GM23248 (cell line): ENCODE results near the gene COL6A1. TPM values are rescaled to one million over a fixed set of nuclear protein-coding genes. Genes with fewer than 3 reads are reported as not detected.

Source experiments
- DNase-seq: peaks from one replicate; pipeline ENCODE4 v3.0.0-alpha.2; 2015
- H2AFZ ChIP-seq: fragments of 200-600 bp; sonication (generic); 2 replicates; pipeline ENCODE4 v1.6.1; 2016; ENCODE audit warnings: antibody characterized with exemption
- H3F3A ChIP-seq: fragments of 200-600 bp; sonication (generic); 2 replicates; pipeline ENCODE4 v1.6.1; 2016; ENCODE audit warnings: mild to moderate bottlenecking, antibody characterized with exemption, mixed run types; ENCODE audit not compliant: insufficient read depth
- H3K27ac ChIP-seq: fragments of 200-600 bp; sonication (generic); 2 replicates; pipeline ENCODE4 v1.5.1; 2016; ENCODE audit warnings: mild to moderate bottlenecking
- H3K27me3 ChIP-seq: fragments of 200-600 bp; sonication (generic); replicated peaks from 2 replicates; pipeline ENCODE4 v1.6.1; 2016; ENCODE audit warnings: mild to moderate bottlenecking; ENCODE audit not compliant: insufficient read depth
- H3K36me3 ChIP-seq: fragments of 200-600 bp; sonication (generic); 2 replicates; pipeline ENCODE4 v1.6.1; 2016; ENCODE audit warnings: low read depth, mild to moderate bottlenecking
- H3K4me1 ChIP-seq: fragments of 200-600 bp; sonication (generic); 2 replicates; pipeline ENCODE4 v1.6.1; 2016; ENCODE audit warnings: mild to moderate bottlenecking; ENCODE audit not compliant: insufficient read depth
- H3K4me2 ChIP-seq: fragments of 200-600 bp; sonication (generic); one replicate; pipeline ENCODE4 v1.6.1; 2016; ENCODE audit warnings: mild to moderate bottlenecking; ENCODE audit not compliant: unreplicated experiment
- H3K4me3 ChIP-seq: fragments of 200-600 bp; sonication (generic); 2 replicates; pipeline ENCODE4 v1.5.1; 2016; ENCODE audit warnings: mild to moderate bottlenecking
- H3K79me2 ChIP-seq: fragments of 200-600 bp; sonication (generic); 2 replicates; pipeline ENCODE4 v1.6.1; 2016; ENCODE audit warnings: mild to moderate bottlenecking; ENCODE audit not compliant: insufficient read depth
- H3K9ac ChIP-seq: fragments of 200-600 bp; sonication (generic); 2 replicates; pipeline ENCODE4 v1.6.1; 2016; ENCODE audit warnings: mild to moderate bottlenecking
- H3K9me2 ChIP-seq: fragments of 200-600 bp; sonication (generic); 2 replicates; pipeline ENCODE4 v1.6.1; 2016; ENCODE audit warnings: mixed run types, mild to moderate bottlenecking, moderate library complexity; ENCODE audit not compliant: insufficient read depth
- H3K9me3 ChIP-seq: fragments of 200-600 bp; sonication (generic); one replicate; pipeline ENCODE4 v1.6.1; 2017; ENCODE audit warnings: low read depth
- H4K20me1 ChIP-seq: fragments of 200-600 bp; sonication (generic); 2 replicates; pipeline ENCODE4 v1.6.0; 2016; ENCODE audit not compliant: insufficient read depth
- EZH2 ChIP-seq: fragments of 200-600 bp; sonication (generic); IDR thresholded peaks from 2 replicates; pipeline ENCODE4 v1.6.1; 2018; ENCODE audit warnings: antibody characterized with exemption, mild to moderate bottlenecking; ENCODE audit not compliant: insufficient read depth, poor library complexity, severe bottlenecking
- EZH2phosphoT487 ChIP-seq: fragments of 200-600 bp; sonication (generic); IDR thresholded peaks from 2 replicates; pipeline ENCODE4 v1.6.1; 2018; ENCODE audit warnings: antibody characterized with exemption, moderate library complexity, mild to moderate bottlenecking, low read depth; ENCODE audit not compliant: insufficient read depth
- WGBS, 2 experiments: methylation state at CpG; one replicate each; pipeline ENCODE4 v1.1.6; 2015 to 2017; ENCODE audit warnings: low lambda C conversion rate in 2 of 2, low coverage in 1 of 2; ENCODE audit errors: missing lambda C conversion rate in 2 of 2; 5-methylcytosine and 5-hydroxymethylcytosine counted together
- in situ Hi-C: fragments of 300-500 bp; cut with MboI; formaldehyde crosslinking; loops from 2 replicates; pipeline ENCODE4 v1.15.0; 2020
- polyA plus RNA-seq: library from polyadenylated mRNA; unstranded; fragments of >200 nt; fragmentation: Nextera tagmentation; extraction: Ambion mirVana; gene quantifications from 2 replicates; pipeline ENCODE4 v1.2.1, GENCODE V29; 2016
- total RNA-seq: library from RNA; depleted of rRNA; stranded (reverse); fragments of >200 nt; shearing (Covaris generic); gene quantifications from 2 replicates; pipeline ENCODE4 v1.2.3, GENCODE V29; 2014

Gene COL6A1
- total and polyA plus RNA-seq, 2 experiments from 2014 or later: 685 to 1,783 TPM

DNA sequence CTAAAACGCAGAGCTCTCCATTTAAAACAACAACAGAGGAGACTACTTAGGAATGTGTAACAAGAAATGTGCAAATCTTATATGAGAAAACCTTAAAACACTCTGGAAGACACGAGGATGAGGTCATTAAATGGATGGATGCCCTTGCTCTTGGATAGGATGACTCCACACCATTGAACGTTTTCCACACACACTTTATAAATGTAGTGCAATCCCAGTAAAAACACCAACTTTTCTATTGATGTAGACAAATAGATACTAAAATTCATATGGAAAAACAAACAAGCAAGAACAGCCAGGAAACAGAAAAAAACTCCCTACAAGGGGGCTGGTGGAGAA is 18.4 kb upstream of the COL6A1 start:
- no peaks in the 10 kb centered on the region for H3K36me3 ChIP-seq
- 7 to 14% methylated on average over 3 of the region's 3 CpGs for WGBS, 2 experiments
- H3K27ac ChIP-seq: no peak overlapping the region
- H3K9me3 ChIP-seq: no peaks in the 10 kb centered on the region
- peak; percentile 60 for DNase-seq
- peaks cover 25% of the 10 kb centered on the region for H3F3A ChIP-seq
- no peak overlapping the region for H3K4me3 ChIP-seq
- H3K4me2 ChIP-seq: no peak overlapping the region
- no peaks in the 10 kb centered on the region for H3K27me3 ChIP-seq
- no peak for TF ChIP-seq EZH2
- TF ChIP-seq EZH2phosphoT487: no peak
- peaks cover 13% of the 10 kb centered on the region for H3K4me1 ChIP-seq
- H3K9ac ChIP-seq: no peak overlapping the region
- no peaks in the 10 kb centered on the region for H3K9me2 ChIP-seq
- H3K79me2 ChIP-seq: no peaks in the 10 kb centered on the region
- in situ Hi-C loops: no loop called here
- H2AFZ ChIP-seq: no peak overlapping the region
- no peaks in the 10 kb centered on the region for H4K20me1 ChIP-seq

DNA sequence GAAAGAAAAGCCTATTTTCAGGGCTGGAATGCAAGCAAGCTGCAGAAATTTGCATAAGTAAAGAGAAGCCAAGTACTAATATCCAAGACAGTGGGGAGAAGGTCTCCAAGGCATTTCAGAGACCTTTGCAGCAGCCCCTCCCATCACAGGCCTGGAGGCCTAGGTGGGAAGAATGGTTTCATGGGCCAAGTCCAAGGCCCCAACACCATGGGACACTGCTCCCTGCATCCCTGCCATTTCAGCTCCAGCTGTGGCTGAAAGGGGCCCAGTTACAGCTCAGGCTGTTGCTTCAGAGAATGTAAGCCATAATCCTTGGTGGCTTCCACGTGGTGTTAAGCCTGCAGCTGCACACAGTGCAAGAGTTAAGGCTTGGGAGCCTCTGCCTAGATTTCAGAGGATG is 16.9 kb upstream of the COL6A1 start:
- Histone ChIP-seq H2AFZ (no peak overlapping the region), H4K20me1 (no peaks in the 10 kb centered on the region), H3K27me3 (no peaks in the 10 kb centered on the region), H3K27ac (no peak overlapping the region), H3K9me3 (no peaks in the 10 kb centered on the region), H3K4me2 (no peak overlapping the region), H3K4me1 (no peaks in the 10 kb centered on the region), H3K4me3 (no peak overlapping the region), H3K36me3 (no peaks in the 10 kb centered on the region), H3K9me2 (no peaks in the 10 kb centered on the region), H3F3A (peaks cover 12% of the 10 kb centered on the region; the same call in 1 of the 2 replicates), H3K9ac (no peak overlapping the region), H3K79me2 (no peaks in the 10 kb centered on the region)
- 0 to 15% methylated on average over 1 of the region's 1 CpG for WGBS, 2 experiments
- TF ChIP-seq EZH2phosphoT487 (no peak), EZH2 (no peak)
- in situ Hi-C loops: no loop called here
- DNase-seq: no peak

DNA sequence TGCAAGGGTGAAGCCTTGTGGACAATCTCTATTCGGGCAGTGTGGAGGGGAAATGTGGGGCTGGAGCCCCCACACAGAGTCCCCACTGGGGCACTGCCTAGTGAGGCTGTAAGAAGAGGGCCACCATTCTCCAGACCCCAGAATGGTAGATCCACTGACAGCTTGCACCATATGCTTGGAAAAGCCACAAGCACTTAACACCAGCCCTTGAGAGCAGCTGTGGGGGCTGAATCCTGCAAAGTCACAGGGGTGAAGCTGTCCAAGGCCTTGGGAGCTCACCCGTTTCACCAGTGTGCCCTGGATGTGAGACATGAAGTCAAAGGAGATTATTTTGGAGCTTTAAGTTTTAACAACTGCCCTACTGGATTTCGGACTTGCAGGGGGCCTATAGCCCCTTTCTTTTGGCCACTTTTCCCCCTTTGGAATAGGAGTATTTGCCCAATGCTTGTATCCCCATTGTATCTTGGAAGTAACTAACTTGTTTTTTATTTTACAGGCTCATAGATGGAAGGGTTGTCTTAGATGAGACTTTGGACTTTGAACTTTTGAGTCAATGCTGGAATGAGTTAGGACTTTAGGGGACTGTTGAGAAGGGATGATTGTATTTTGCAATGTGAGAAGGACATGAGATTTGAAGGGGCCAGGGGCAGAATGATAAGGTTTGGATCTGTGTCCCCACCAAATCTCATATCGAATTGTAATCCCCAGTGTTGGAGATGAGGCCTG is 16.3 kb upstream of the COL6A1 start:
- Histone ChIP-seq H2AFZ (no peak overlapping the region), H3K9me3 (no peaks in the 10 kb centered on the region), H3K4me2 (no peak overlapping the region), H3K4me1 (no peaks in the 10 kb centered on the region), H3K79me2 (no peaks in the 10 kb centered on the region), H3K9me2 (no peaks in the 10 kb centered on the region), H3K27ac (no peak overlapping the region), H3K36me3 (no peaks in the 10 kb centered on the region), H3F3A (peaks cover 12% of the 10 kb centered on the region; the same call in 1 of the 2 replicates), H3K4me3 (no peak overlapping the region), H3K27me3 (no peaks in the 10 kb centered on the region), H3K9ac (no peak overlapping the region), H4K20me1 (no peaks in the 10 kb centered on the region)
- DNase-seq: no peak
- TF ChIP-seq EZH2 (no peak), EZH2phosphoT487 (no peak)
- in situ Hi-C loops: no loop called here
- 71 to 82% methylated on average over 4 of the region's 4 CpGs for WGBS, 2 experiments

DNA sequence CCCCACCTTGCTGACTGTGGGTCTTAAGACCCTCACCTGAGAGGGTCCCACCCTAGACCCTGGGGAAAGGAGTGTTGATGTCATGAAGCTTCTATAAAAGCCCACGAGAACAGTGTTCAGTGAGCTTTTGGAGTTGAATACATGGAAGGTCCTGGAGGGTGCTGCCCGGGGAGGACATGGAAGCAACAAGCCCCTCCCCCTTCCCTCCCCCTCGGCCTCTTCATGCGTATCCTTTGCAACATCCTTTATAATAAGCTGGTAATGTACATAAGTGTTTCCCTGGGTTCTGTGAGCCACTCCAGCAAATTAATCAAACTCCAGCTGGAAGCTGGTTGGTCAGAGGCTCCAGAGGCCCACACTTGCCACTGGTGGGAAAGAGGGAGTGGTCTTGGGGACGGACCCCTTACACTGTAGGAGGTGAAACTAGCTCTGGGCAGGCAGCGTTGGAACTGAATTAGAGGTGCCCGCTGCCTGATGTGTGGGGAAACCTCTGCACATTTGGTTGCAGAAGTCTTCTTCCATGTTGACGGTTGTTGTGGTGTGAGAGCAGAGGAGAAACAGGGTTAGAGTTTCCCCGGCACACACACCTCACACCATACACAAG is 14.7 kb upstream of the COL6A1 start:
- peaks cover 12% of the 10 kb centered on the region for H3K4me1 ChIP-seq
- H3K4me3 ChIP-seq: no peak overlapping the region
- H3K4me2 ChIP-seq: no peak overlapping the region
- in situ Hi-C loops: no loop called here
- H2AFZ ChIP-seq: no peak overlapping the region
- no peaks in the 10 kb centered on the region for H3K79me2 ChIP-seq
- no peak overlapping the region for H3K27ac ChIP-seq
- H3K9me2 ChIP-seq: no peaks in the 10 kb centered on the region
- no peak overlapping the region for H3K9ac ChIP-seq
- peaks cover 12% of the 10 kb centered on the region; the same call in 1 of the 2 replicates for H3F3A ChIP-seq
- TF ChIP-seq EZH2phosphoT487: no peak
- TF ChIP-seq EZH2: no peak
- H3K9me3 ChIP-seq: no peaks in the 10 kb centered on the region
- H3K27me3 ChIP-seq: no peaks in the 10 kb centered on the region
- H4K20me1 ChIP-seq: no peaks in the 10 kb centered on the region
- WGBS, 2 experiments: 69 to 73% methylated on average over 8 to 9 of the region's 9 CpGs
- no peaks in the 10 kb centered on the region for H3K36me3 ChIP-seq
- no peak for DNase-seq
